ENCODE data around the gene PCDHGB5. TPM values are rescaled to one million over a fixed set of nuclear protein-coding genes. Genes with fewer than 3 reads are reported as not detected.
A peak's percentile ranks its signal among the peaks of the same experiment; 100 is the strongest.
"Not testable (repeated sequence)": the region's sequence is repeated elsewhere in the genome, so short reads cannot be mapped to it uniquely, and the experiment has no call there.

PCDHGB5 gene
- total and polyA plus RNA-seq, 4 donors: 1.2 to 14.3 (median 6.3) TPM

DNA sequence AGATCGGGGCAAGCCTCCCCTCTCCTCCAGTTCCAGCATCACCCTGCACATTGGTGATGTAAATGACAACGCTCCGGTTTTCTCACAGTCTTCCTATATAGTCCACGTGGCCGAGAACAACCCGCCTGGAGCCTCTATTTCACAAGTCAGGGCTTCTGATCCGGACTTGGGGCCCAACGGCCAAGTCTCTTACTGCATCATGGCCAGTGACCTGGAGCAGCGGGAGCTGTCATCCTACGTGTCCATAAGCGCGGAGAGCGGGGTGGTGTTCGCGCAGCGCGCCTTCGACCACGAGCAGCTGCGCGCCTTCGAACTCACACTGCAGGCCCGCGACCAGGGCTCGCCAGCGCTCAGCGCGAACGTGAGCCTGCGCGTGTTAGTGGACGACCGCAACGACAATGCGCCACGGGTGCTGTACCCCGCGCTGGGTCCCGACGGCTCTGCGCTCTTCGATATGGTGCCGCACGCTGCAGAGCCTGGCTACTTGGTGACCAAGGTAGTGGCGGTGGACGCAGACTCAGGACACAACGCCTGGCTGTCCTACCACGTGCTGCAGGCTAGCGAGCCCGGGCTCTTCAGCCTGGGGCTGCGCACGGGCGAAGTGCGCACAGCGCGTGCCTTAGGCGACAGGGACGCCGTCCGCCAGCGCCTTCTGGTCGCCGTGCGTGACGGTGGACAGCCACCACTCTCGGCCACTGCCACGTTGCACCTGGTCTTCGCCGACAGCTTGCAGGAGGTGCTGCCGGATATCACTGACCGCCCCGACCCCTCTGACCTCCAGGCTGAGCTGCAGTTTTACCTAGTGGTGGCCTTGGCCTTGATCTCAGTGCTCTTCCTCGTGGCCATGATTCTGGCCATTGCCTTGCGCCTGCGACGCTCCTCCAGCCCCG is 8.3 kb upstream of the PCDHGB5 start:
- TF ChIP-seq, protein P1, sequence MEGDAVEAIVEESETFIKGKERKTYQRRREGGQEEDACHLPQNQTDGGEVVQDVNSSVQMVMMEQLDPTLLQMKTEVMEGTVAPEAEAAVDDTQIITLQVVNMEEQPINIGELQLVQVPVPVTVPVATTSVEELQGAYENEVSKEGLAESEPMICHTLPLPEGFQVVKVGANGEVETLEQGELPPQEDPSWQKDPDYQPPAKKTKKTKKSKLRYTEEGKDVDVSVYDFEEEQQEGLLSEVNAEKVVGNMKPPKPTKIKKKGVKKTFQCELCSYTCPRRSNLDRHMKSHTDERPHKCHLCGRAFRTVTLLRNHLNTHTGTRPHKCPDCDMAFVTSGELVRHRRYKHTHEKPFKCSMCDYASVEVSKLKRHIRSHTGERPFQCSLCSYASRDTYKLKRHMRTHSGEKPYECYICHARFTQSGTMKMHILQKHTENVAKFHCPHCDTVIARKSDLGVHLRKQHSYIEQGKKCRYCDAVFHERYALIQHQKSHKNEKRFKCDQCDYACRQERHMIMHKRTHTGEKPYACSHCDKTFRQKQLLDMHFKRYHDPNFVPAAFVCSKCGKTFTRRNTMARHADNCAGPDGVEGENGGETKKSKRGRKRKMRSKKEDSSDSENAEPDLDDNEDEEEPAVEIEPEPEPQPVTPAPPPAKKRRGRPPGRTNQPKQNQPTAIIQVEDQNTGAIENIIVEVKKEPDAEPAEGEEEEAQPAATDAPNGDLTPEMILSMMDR (IDR thresholded peaks at IDR 0.05; ENCODE audit: control extremely low read depth, extremely low read depth): no peak
- ATAC-seq (ENCODE audit: insufficient read depth, low FRiP score): no peak
- Histone ChIP-seq H3K27me3 (ENCODE audit: control insufficient read depth in 3 of 3, insufficient read depth in 3 of 3, low read length in 2 of 3) (peaks cover 0 to 2% (median 0%) of the 10 kb centered on the region in 3 donors), H3K4me3 (no peak overlapping the region), H3K4me1 (ENCODE audit: control insufficient read depth in 5 of 5, insufficient read depth in 5 of 5, low read length in 5 of 5) (no peaks in the 10 kb centered on the region), H3K9ac (ENCODE audit: insufficient read depth in 1 of 2, low read length in 2 of 2) (no peak overlapping the region), H3K36me3 (ENCODE audit: control insufficient read depth in 4 of 4, insufficient read depth in 4 of 4, low read length in 4 of 4) (peaks cover 0 to 19% (median 0%) of the 10 kb centered on the region in 4 donors), H3K27ac (ENCODE audit: low read depth in 1 of 2, low read length in 1 of 2) (no peak overlapping the region), H3K9me3 (ENCODE audit: control insufficient read depth in 4 of 4, insufficient read depth in 3 of 4, low read length in 3 of 4) (peaks cover 3 to 48% (median 22%) of the 10 kb centered on the region in 4 donors)
- DNase-seq: no peak
- WGBS, 2 donors: 35 to 41% methylated on average over 77 of the region's 77 CpGs

DNA sequence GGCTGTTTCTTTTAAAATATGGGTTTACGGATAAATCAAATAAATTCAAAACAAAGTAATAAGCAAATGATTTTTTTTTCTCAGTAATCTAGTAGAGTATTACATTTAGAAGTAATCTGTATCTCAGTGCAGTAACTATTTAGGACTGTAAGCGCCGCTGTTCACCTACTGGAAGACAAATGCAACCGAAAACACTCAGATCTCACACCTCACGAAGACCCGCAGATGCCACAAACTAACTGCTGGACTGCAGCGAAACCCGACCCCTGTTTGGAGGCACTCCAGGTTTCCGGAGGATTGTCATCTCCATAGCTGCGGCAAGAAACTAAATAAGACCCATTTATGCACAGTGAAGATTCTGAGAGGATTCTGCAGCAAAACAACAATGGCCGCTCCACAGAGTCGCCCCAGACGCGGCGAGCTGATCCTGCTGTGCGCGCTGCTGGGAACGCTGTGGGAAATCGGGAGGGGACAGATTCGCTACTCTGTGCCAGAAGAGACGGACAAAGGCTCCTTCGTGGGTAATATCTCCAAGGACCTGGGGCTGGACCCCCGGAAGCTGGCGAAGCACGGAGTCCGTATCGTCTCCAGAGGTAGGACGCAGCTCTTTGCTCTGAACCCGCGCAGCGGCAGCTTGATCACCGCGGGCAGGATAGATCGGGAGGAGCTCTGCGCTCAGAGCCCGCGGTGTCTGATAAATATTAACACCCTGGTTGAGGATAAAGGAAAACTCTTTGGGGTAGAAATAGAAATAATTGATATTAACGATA is 5.1 kb upstream of the PCDHGB5 start, which contains the start of gene PCDHGA8:
Gene PCDHGA8, plus strand, starts transcription at position 205 of the 770 bp plus-strand sequence. Its CDS starts 181 bp downstream, at position 386.
- Histone ChIP-seq H3K27ac (ENCODE audit: low read depth in 1 of 2, low read length in 1 of 2) (no peak within 1 kb of the TSS), H3K4me3 (no peak within 1 kb of the TSS), H3K36me3 (ENCODE audit: control insufficient read depth in 4 of 4, insufficient read depth in 4 of 4, low read length in 4 of 4) (peaks cover 0 to 19% (median 0%) of the 10 kb centered on the region in 4 donors), H3K9me3 (ENCODE audit: control insufficient read depth in 4 of 4, insufficient read depth in 3 of 4, low read length in 3 of 4) (peaks cover 3 to 42% (median 20%) of the 10 kb centered on the region in 4 donors), H3K27me3 (ENCODE audit: control insufficient read depth in 3 of 3, insufficient read depth in 3 of 3, low read length in 2 of 3) (peaks cover 0 to 2% (median 0%) of the 10 kb centered on the region in 3 donors), H3K4me1 (ENCODE audit: control insufficient read depth in 5 of 5, insufficient read depth in 5 of 5, low read length in 5 of 5) (no peaks in the 10 kb centered on the region), H3K9ac (ENCODE audit: insufficient read depth in 1 of 2, low read length in 2 of 2) (no peak within 1 kb of the TSS)
- DNase-seq: peak in 1 of 3 donors; percentile 17
- TF ChIP-seq, protein P1 (IDR thresholded peaks at IDR 0.05; ENCODE audit: control extremely low read depth, extremely low read depth): no peak
- no peak for ATAC-seq (ENCODE audit: insufficient read depth, low FRiP score)
- 27 to 28% methylated on average over 38 of the region's 38 CpGs for WGBS, 2 donors

DNA sequence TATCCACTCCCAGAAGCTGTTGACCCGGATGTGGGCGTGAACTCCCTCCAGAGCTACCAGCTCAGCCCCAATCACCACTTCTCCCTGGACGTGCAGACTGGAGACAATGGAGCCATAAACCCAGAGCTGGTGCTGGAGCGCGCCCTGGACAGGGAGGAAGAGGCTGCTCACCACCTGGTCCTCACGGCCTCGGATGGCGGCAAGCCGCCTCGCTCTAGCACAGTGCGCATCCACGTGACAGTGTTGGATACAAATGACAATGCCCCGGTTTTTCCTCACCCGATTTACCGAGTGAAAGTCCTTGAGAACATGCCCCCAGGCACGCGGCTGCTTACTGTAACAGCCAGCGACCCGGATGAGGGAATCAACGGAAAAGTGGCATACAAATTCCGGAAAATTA is 4.5 kb upstream of the PCDHGB5 start:
- peaks cover 0 to 2% (median 0%) of the 10 kb centered on the region in 3 donors for H3K27me3 ChIP-seq (ENCODE audit: control insufficient read depth in 3 of 3, insufficient read depth in 3 of 3, low read length in 2 of 3)
- peaks cover 3 to 44% (median 19%) of the 10 kb centered on the region in 4 donors for H3K9me3 ChIP-seq (ENCODE audit: control insufficient read depth in 4 of 4, insufficient read depth in 3 of 4, low read length in 3 of 4)
- TF ChIP-seq, protein P1 (IDR thresholded peaks at IDR 0.05; ENCODE audit: control extremely low read depth, extremely low read depth): no peak
- ATAC-seq (ENCODE audit: insufficient read depth, low FRiP score) (no peak), DNase-seq (no peak)
- H3K36me3 ChIP-seq (ENCODE audit: control insufficient read depth in 4 of 4, insufficient read depth in 4 of 4, low read length in 4 of 4): peaks cover 0 to 17% (median 0%) of the 10 kb centered on the region in 4 donors
- H3K4me3 ChIP-seq: no peak overlapping the region
- H3K9ac ChIP-seq (ENCODE audit: insufficient read depth in 1 of 2, low read length in 2 of 2): no peak overlapping the region
- no peaks in the 10 kb centered on the region for H3K4me1 ChIP-seq (ENCODE audit: control insufficient read depth in 5 of 5, insufficient read depth in 5 of 5, low read length in 5 of 5)
- WGBS, 2 donors: 34 to 35% methylated on average over 21 of the region's 21 CpGs
- H3K27ac ChIP-seq (ENCODE audit: low read depth in 1 of 2, low read length in 1 of 2): no peak overlapping the region

DNA sequence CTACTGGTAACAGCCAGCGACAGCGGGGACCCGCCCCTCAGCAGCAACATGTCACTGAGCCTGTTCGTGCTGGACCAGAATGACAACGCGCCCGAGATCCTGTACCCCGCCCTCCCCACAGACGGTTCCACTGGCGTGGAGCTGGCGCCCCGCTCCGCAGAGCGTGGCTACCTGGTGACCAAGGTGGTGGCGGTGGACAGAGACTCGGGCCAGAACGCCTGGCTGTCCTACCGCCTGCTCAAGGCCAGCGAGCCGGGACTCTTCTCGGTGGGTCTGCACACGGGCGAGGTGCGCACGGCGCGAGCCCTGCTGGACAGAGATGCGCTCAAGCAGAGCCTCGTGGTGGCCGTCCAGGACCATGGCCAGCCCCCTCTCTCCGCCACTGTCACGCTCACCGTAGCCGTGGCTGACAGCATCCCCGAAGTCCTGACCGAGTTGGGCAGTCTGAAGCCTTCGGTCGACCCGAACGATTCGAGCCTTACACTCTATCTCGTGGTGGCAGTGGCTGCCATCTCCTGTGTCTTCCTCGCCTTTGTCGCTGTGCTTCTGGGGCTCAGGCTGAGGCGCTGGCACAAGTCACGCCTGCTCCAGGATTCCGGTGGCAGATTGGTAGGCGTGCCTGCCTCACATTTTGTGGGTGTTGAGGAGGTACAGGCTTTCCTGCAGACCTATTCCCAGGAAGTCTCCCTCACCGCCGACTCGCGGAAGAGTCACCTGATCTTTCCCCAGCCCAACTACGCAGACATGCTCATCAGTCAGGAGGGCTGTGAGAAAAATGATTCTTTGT is 3.2 kb upstream of the PCDHGB5 start:
- not testable (repeated sequence) for H3K4me1 ChIP-seq (ENCODE audit: control insufficient read depth in 5 of 5, insufficient read depth in 5 of 5, low read length in 5 of 5)

More for the DNA sequence above, 3.2 kb upstream of the PCDHGB5 start:
- H3K27me3 ChIP-seq (ENCODE audit: control insufficient read depth in 3 of 3, insufficient read depth in 3 of 3, low read length in 2 of 3); H3K4me3 ChIP-seq; H3K9ac ChIP-seq (ENCODE audit: insufficient read depth in 1 of 2, low read length in 2 of 2); DNase-seq; H3K27ac ChIP-seq (ENCODE audit: low read depth in 1 of 2, low read length in 1 of 2); ATAC-seq (ENCODE audit: insufficient read depth, low FRiP score): not testable (repeated sequence)
- WGBS, 2 donors: 34 to 36% methylated on average over 41 to 45 of the region's 53 CpGs
- Histone ChIP-seq H3K9me3 (ENCODE audit: control insufficient read depth in 4 of 4, insufficient read depth in 3 of 4, low read length in 3 of 4) (peaks cover 3 to 39% (median 17%) of the 10 kb centered on the region in 4 donors), H3K36me3 (ENCODE audit: control insufficient read depth in 4 of 4, insufficient read depth in 4 of 4, low read length in 4 of 4) (peaks cover 0 to 16% (median 0%) of the 10 kb centered on the region in 4 donors)
